ENCODE data around the gene C6orf47.
"Not testable (repeated sequence)": the region's sequence is repeated elsewhere in the genome, so short reads cannot be mapped to it uniquely, and the experiment has no call there.

Gene C6orf47, protein sequence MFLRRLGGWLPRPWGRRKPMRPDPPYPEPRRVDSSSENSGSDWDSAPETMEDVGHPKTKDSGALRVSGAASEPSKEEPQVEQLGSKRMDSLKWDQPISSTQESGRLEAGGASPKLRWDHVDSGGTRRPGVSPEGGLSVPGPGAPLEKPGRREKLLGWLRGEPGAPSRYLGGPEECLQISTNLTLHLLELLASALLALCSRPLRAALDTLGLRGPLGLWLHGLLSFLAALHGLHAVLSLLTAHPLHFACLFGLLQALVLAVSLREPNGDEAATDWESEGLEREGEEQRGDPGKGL

DNA sequence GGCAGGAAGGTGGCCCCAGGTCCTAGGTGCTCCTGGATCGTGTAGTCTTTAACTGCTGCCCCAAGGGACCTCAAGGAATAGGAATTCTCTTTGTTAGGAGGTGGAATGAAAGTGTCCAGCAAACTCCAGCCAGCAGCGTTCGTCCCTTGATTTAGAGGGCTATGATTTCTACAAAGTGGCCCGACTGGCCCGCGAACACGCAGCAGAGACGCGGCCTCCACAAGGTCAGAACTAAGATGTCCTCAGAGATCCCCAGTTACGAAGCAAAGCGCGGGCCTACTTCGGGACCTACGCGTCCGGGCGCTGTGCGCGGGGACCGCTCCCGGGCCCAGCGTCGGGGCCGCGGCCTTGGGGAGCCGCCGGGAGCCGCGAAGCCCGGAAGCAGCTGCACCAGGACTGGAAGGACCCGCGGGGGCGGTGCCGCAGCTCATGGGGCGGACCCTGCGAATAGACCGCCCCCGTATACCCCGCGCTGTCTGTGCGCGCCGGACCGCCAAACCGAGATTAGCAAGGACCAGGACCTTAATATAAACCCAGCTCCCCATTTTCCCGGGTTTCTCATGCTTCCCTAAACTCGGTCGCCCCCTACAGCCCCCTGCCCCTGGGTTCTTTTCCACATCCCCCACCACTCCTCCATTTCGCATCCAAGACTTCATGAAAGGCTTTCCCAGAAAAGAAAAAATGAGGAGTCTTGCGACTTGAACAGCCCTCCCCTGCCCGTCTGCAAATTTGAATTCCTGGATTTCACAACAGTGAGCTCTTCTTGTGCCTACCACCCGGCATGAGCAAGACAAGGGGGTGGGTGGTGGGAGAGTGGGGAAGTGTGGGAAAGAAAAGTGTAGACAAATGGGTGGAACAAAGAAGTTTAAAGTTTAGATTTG, at the start of gene C6orf47:
C6orf47 (minus strand) TSS at position 398 of the 881 bp plus-strand sequence. CDS start 831 bp downstream, outside the sequence.
- peak in 2 of 3 experiments; percentile 62 to 64 for DNase-seq (ENCODE audit: low read depth in 2 of 3, low spot score in 2 of 3)

GRCh38 chr6:31709157-31709556, 48.6 kb upstream of the C6orf47 start:
- not testable (repeated sequence) for DNase-seq (ENCODE audit: low read depth in 2 of 3, low spot score in 2 of 3)

DNA sequence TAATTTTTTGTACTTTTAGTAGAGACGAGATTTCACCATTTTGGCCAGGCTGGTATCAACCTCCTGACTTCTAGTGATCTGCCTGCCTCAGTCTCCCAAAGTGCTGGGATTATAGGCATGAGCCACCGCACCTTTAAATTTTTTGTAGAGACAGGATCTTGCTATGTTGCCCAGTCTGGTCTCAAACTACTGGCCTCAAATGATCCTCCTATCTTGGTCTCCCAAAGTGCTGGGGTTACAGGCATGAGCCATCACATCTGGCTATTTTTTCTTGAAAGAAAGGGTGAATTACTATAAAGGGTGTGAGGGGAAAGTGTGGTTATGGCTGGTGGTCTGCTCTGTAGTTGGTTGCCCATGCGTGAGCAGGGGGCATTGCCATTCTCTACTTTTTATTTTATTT, 47.6 kb upstream of the C6orf47 start:
- no peak for DNase-seq (ENCODE audit: low read depth in 2 of 3, low spot score in 2 of 3)

DNA sequence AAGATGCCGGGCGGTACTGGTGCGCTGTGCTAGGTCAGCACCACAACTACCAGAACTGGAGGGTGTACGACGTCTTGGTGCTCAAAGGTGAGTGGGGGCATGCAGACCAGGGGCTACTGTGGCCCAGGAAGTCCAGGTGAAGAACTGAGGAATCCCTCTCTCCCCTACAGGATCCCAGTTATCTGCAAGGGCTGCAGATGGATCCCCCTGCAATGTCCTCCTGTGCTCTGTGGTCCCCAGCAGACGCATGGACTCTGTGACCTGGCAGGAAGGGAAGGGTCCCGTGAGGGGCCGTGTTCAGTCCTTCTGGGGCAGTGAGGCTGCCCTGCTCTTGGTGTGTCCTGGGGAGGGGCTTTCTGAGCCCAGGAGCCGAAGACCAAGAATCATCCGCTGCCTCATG, 47.1 kb upstream of the C6orf47 start:
- DNase-seq (ENCODE audit: low read depth in 2 of 3, low spot score in 2 of 3): no peak

DNA sequence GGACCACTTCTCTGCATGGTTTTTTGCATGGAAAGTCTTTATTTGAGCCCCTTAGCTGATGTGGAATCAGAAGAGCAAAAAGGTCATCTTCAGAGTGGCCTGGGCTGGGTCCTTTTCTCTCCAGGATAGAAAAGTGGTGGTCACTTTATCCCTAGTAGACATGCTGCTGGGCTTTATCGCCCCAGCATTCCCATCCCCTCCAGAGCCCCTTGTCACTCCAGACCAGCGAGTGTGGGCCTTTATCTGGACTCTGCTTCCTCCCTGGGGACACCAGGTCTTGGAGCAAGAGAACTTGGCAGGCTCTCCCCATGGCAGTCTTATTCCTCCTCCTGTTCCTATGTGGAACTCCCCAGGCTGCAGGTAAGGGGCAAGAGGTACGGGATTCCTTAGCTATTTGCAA, 46.0 kb upstream of the C6orf47 start, which contains the start of gene LY6G6F:
LY6G6F (plus strand) TSS at position 268 of the 400 bp plus-strand sequence; CDS start at position 309, 41 bp downstream.
- no peak for DNase-seq (ENCODE audit: low read depth in 2 of 3, low spot score in 2 of 3)

DNA sequence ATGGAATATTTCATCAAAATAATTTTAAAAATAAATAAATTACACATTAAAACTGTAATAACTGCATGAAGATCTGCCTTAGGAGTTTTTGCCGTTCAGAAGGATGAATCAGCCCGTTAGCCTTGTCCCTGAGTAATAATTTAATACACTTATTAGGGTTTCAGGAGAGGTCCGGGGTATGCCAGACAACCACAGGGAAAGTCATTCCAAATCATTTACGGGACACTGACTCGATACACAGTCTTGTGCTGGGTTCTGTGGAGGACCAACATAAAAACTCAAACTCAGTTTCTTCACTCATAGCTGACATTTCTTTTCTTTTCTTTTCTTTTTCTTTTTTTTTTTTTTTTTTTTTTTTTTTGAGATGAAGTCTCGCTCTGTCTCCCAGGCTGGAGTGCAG, 45.4 kb upstream of the C6orf47 start:
- DNase-seq (ENCODE audit: low read depth in 2 of 3, low spot score in 2 of 3): no peak

GRCh38 chr6:31702819-31703716, 42.5 kb upstream of the C6orf47 start, which contains the start of gene ABHD16A:
Gene ABHD16A, minus strand, starts transcription at chr6:31703324. Its CDS starts 43 bp downstream, at chr6:31703281.
- DNase-seq (ENCODE audit: low read depth in 2 of 3, low spot score in 2 of 3): peak; percentile 92 to 96 (median 93)

DNA sequence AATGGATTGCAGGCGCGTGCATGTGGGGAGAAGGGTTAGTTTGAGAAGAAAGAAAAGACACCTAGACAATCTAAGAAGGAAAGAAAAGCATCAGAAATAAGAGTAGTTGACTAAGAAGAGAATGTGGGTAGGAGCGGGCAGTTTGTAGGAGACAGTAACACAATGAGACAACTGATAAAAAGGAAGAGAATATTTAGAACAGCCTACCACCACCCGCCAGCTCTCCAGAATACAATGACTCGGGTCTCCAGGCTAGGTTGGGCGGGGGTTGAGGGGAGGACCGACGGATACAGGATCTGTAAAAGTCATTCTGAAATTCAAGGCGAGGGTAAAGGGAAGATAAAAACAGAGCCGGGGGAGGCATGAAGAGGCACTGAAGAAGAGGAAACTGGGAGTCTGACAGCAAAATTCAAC, 41.8 kb upstream of the C6orf47 start:
- no peak for DNase-seq (ENCODE audit: low read depth in 2 of 3, low spot score in 2 of 3)

- DNase-seq (ENCODE audit: low read depth in 2 of 3, low spot score in 2 of 3): no peak
Observed at GRCh38 chr6:31701666-31702404, 41.3 kb upstream of the C6orf47 start.

- no peak for DNase-seq (ENCODE audit: low read depth in 2 of 3, low spot score in 2 of 3)
Observed at GRCh38 chr6:31700740-31701401, 40.3 kb upstream of the C6orf47 start.

GRCh38 chr6:31697555-31697954, 37.0 kb upstream of the C6orf47 start:
- DNase-seq (ENCODE audit: low read depth in 2 of 3, low spot score in 2 of 3): no peak

DNA sequence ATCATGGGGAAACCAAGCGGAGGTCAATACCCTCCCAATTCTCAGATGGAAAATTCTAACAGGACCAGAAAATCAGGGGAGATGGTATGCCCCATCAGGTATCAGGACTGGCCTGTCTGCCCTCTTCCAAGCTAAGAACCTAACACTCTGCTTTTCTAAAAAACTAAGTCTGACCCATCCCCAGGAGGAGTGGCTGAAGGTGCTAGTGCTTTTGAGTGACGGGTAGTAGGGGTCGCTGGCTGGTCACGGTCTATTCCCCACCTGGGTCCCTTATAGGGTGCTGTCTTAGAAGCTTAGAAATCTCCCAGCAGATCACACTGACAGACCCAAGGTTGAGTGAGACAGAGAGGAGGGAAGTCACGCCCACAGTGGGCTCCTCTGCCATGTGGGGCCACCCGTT, 33.0 kb upstream of the C6orf47 start:
- DNase-seq (ENCODE audit: low read depth in 2 of 3, low spot score in 2 of 3): no peak

DNA sequence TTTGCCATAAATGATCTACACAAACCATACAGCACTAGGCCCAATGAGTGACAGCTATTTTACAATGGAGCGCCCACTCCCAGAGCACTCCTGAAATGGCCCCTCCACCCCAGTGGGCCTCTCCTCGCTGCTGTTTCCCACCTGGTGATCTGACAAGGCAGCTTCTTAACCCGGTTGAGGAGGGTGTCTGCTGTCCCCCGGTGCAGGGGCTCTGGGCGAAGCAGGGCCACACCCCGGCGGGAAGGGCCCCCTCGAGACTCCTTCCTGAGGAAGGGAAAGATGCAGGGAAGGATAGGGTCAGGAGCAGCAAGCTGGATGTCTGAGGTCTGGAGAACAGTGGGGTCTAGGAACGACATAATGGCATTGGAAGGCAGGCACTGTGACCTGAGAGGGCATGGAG, 32.3 kb upstream of the C6orf47 start:
- no peak for DNase-seq (ENCODE audit: low read depth in 2 of 3, low spot score in 2 of 3)

DNA sequence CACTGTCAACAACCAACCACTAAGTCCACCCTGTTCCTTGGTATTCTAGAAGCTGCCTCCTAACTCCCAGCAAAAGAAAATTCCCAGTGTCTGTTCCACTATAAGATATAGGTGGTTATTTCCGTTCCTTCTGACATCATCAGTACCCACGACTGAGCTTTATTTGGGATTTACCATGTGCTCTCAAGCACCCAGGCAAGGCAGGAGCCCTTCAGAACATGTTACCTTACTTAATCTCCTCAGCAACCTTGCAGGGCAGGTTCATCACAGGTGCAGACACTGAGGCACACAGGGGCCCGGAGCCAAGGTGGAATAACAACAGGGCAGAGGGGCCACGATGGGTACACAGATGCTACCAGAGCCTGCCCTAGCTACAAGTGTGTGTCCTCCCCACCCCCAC, 31.8 kb upstream of the C6orf47 start:
- no peak for DNase-seq (ENCODE audit: low read depth in 2 of 3, low spot score in 2 of 3)

- no peak for DNase-seq (ENCODE audit: low read depth in 2 of 3, low spot score in 2 of 3)
Observed at GRCh38 chr6:31691564-31692108, 31.1 kb upstream of the C6orf47 start.

DNA sequence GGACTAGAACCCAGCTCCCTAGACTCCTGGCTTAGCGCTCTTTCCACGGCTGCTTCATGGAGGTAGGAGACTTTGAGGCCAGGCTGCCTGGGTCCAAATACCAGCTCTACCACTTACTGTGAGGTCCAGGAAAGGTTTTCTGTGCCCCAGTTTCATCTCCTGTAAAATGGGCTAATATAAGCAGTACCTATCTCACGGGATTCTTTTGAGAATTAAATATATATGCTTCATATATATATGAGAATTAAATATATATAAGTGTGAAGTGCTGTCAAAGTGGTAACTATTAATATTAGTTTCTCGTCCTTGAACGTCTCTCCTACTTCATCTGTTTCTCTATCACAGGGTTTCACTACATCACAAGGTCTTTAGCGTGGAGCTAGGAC, 30.5 kb upstream of the C6orf47 start:
- DNase-seq (ENCODE audit: low read depth in 2 of 3, low spot score in 2 of 3): no peak

DNA sequence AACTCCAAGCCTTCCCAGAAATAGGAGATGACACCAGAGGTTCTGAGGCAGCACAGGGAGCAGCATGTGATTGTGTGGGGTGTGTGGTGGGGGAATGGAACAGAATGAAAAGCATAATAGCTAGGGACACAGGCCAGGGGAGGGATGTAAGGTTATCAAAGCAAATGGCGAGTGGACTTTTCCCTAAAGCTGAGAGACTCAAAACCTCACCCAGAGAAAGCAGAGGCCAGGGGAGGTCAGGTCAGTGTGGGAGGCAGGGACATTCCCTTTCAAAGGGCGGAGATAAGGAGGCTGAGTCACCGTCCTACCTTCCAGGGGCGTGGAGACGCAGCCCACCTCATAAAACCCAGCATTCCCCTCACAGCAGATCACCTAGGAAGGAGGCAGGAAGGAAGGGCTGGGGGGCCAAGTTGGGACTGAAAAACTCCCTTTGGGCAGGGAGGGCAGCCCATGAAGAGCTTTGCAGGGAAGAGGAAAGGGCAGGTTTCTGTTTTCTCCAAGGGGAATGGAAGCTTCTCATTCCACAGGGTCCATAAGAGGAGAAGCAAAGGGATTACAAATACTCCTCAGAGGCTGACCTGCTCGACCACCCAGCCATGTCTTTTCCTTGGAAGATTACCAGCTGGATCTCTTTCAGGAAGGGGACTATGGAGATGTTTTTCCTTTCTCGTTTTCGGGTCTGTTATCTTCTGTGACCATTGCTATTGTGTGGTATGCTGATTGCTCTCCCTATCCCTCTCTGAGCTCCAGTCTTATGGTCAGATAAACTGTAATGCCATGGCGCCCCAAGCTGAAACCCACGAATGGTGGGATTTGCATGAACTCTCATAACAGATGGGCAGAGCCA, 29.9 kb upstream of the C6orf47 start:
- DNase-seq (ENCODE audit: low read depth in 2 of 3, low spot score in 2 of 3): no peak

DNA sequence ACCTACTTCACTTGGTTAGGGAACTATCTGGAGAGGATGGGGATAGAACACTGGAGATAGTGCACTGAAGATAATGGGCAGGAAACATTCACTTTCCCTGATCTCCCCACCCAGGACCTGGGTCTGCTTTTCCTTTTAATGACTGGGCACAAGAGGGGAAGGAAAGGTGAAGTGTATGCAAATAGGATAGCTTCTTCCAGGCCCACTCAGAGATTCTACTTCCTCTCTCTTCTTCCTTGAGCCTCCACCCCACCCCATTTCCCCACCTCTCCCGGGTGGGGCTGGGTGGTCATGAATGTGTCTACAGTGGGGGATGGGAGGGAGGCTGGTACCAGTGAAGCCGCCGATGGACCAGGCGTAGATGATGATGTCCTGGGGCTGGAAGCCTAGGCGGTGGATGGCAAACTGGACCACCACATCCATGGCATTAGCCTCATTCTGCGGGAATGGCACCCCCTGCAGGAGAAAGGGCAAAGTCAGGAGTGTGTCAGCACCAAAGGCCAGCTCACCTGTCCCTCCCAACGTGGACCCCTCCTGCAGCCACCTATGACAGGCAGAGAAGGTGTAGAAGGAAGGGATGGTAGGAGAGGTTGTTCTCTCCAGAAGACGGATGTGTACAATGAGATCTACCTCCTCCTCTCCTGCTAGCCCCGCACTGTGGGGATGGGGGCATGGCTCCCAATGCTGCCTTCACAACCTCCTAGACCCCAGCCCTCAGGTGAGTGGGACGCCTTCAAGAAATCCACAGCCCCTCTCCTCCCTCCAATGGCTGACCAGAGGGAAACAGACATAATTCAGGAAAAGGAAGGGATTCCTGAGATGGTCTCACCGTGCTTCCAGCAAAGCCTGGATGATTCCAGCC, 28.9 kb upstream of the C6orf47 start:
- no peak for DNase-seq (ENCODE audit: low read depth in 2 of 3, low spot score in 2 of 3)

Data from activated CD8-positive, alpha-beta memory T cell treated with anti-CD3 and anti-CD28 coated beads for 48 hours (primary cell).